ENCODE results near the gene BFAR. TPM values are rescaled to one million over a fixed set of nuclear protein-coding genes. Genes with fewer than 3 reads are reported as not detected.
A peak's percentile ranks its signal among the peaks of the same experiment; 100 is the strongest.
"Not testable (repeated sequence)": the region's sequence is repeated elsewhere in the genome, so short reads cannot be mapped to it uniquely, and the experiment has no call there.

Gene BFAR
- total and polyA plus RNA-seq, 2 donors = 35.9 to 44.4 TPM

GRCh38 chr16:14629919-14630619 is 2.7 kb upstream of the BFAR start, which contains the start of gene PARN:
Gene PARN (minus strand): TSS chr16:14630260. CDS start chr16:14630125, 135 bp downstream.
- peak; percentile 90 to 98 (median 96) for DNase-seq (ENCODE audit: low read depth in 6 of 9, low spot score in 9 of 9)
- Histone ChIP-seq H3K36me3 (ENCODE audit: control insufficient read depth in 2 of 2, insufficient read depth in 2 of 2, low read length in 1 of 2) (peaks cover 2 to 18% of the 10 kb centered on the region in 2 donors), H3K27me3 (ENCODE audit: control insufficient read depth in 2 of 2, insufficient read depth in 1 of 2, low read length in 1 of 2) (no peaks in the 10 kb centered on the region), H3K4me3 (ENCODE audit: low read length in 2 of 2) (peak within 1 kb of the TSS; percentile 72 to 93), H3K9me3 (ENCODE audit: control insufficient read depth in 2 of 2, insufficient read depth in 1 of 2, low read length in 1 of 2) (peaks cover 0 to 5% of the 10 kb centered on the region in 2 donors), H3K27ac (ENCODE audit: low read depth in 1 of 2, low read length in 1 of 2) (peak within 1 kb of the TSS; percentile 94 to 95), H3K4me1 (ENCODE audit: control insufficient read depth in 2 of 2, insufficient read depth in 2 of 2, low read length in 2 of 2) (peaks cover 21 to 29% of the 10 kb centered on the region in 2 donors)
- 1% methylated on average over 51 of the region's 51 CpGs for WGBS

- H3K27me3 ChIP-seq (ENCODE audit: control insufficient read depth in 2 of 2, insufficient read depth in 1 of 2, low read length in 1 of 2); DNase-seq (ENCODE audit: low read depth in 6 of 9, low spot score in 9 of 9); H3K9me3 ChIP-seq (ENCODE audit: control insufficient read depth in 2 of 2, insufficient read depth in 1 of 2, low read length in 1 of 2): not testable (repeated sequence)
- peaks cover 21 to 29% of the 10 kb centered on the region in 2 donors for H3K4me1 ChIP-seq (ENCODE audit: control insufficient read depth in 2 of 2, insufficient read depth in 2 of 2, low read length in 2 of 2)
- peaks cover 0 to 16% of the 10 kb centered on the region in 2 donors for H3K36me3 ChIP-seq (ENCODE audit: control insufficient read depth in 2 of 2, insufficient read depth in 2 of 2, low read length in 1 of 2)
- peak overlapping the region; percentile 4 to 39 for H3K4me3 ChIP-seq (ENCODE audit: low read length in 2 of 2)
- H3K27ac ChIP-seq (ENCODE audit: low read depth in 1 of 2, low read length in 1 of 2) = peak overlapping the region; percentile 88 to 94
- 88% methylated on average over 29 of the region's 29 CpGs for WGBS
These were observed 2.0 kb upstream of the BFAR start for GRCh38 chr16:14630620-14631330.

GRCh38 chr16:14634389-14634725 is 1.6 kb downstream of the BFAR start:
- Histone ChIP-seq H3K27ac (ENCODE audit: low read depth in 1 of 2, low read length in 1 of 2) (no peak overlapping the region), H3K36me3 (ENCODE audit: control insufficient read depth in 2 of 2, insufficient read depth in 2 of 2, low read length in 1 of 2) (peaks cover 3 to 5% of the 10 kb centered on the region in 2 donors), H3K4me3 (ENCODE audit: low read length in 2 of 2) (peak overlapping the region in 1 of 2 donors; percentile 64), H3K27me3 (ENCODE audit: control insufficient read depth in 2 of 2, insufficient read depth in 1 of 2, low read length in 1 of 2) (no peaks in the 10 kb centered on the region), H3K4me1 (ENCODE audit: control insufficient read depth in 2 of 2, insufficient read depth in 2 of 2, low read length in 2 of 2) (peaks cover 17 to 23% of the 10 kb centered on the region in 2 donors), H3K9me3 (ENCODE audit: control insufficient read depth in 2 of 2, insufficient read depth in 1 of 2, low read length in 1 of 2) (peaks cover 0 to 5% of the 10 kb centered on the region in 2 donors)
- no peak for DNase-seq (ENCODE audit: low read depth in 6 of 9, low spot score in 9 of 9)
- WGBS = 87% methylated on average over 7 of the region's 7 CpGs

- peaks cover 0 to 5% of the 10 kb centered on the region in 2 donors for H3K9me3 ChIP-seq (ENCODE audit: control insufficient read depth in 2 of 2, insufficient read depth in 1 of 2, low read length in 1 of 2)
- no peak overlapping the region for H3K27ac ChIP-seq (ENCODE audit: low read depth in 1 of 2, low read length in 1 of 2)
- DNase-seq (ENCODE audit: low read depth in 6 of 9, low spot score in 9 of 9) = no peak
- peaks cover 15 to 17% of the 10 kb centered on the region in 2 donors for H3K4me1 ChIP-seq (ENCODE audit: control insufficient read depth in 2 of 2, insufficient read depth in 2 of 2, low read length in 2 of 2)
- no peak overlapping the region for H3K4me3 ChIP-seq (ENCODE audit: low read length in 2 of 2)
- no peaks in the 10 kb centered on the region for H3K27me3 ChIP-seq (ENCODE audit: control insufficient read depth in 2 of 2, insufficient read depth in 1 of 2, low read length in 1 of 2)
- H3K36me3 ChIP-seq (ENCODE audit: control insufficient read depth in 2 of 2, insufficient read depth in 2 of 2, low read length in 1 of 2) = peaks cover 7 to 10% of the 10 kb centered on the region in 2 donors
- 94% methylated on average over 12 of the region's 12 CpGs for WGBS
These were observed 2.8 kb downstream of the BFAR start for GRCh38 chr16:14635395-14636165.

DNA sequence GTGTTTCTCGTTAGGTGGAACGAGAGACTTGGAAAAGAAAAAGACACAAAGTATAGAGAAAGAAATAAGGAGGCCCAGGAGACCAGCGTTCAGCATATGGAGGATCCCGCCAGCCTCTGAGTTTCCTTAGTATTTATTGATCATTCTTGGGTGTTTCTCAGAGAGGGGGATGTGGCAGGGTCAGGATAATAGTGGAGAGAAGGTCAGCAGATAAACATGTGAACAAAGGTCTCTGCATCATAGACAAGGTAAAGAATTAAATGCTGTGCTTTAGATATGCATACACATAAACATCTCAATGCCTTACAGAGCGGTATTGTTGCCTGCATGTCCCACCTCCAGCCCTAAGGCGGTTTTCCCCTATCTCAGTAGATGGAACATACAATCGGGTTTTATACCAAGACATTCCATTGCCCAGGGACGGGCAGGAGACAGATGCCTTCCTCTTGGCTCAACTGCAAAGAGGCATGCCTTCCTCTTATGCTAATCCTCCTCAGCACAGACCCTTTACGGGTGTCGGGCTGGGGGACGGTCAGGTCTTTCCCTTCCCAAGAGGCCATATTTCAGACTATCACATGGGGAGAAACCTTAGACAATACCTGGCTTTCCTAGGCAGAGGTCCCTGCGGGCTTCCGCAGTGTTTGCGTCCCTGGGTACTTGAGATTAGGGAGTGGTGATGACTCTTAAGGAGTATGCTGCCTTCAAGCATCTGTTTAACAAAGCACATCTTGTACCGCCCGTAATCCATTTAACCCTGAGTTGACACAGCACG is 3.6 kb downstream of the BFAR start:
- not testable (repeated sequence) for H3K27ac ChIP-seq (ENCODE audit: low read depth in 1 of 2, low read length in 1 of 2); H3K27me3 ChIP-seq (ENCODE audit: control insufficient read depth in 2 of 2, insufficient read depth in 1 of 2, low read length in 1 of 2); H3K4me3 ChIP-seq (ENCODE audit: low read length in 2 of 2); DNase-seq (ENCODE audit: low read depth in 6 of 9, low spot score in 9 of 9); H3K9me3 ChIP-seq (ENCODE audit: control insufficient read depth in 2 of 2, insufficient read depth in 1 of 2, low read length in 1 of 2)
- Histone ChIP-seq H3K4me1 (ENCODE audit: control insufficient read depth in 2 of 2, insufficient read depth in 2 of 2, low read length in 2 of 2) (peaks cover 13 to 14% of the 10 kb centered on the region in 2 donors), H3K36me3 (ENCODE audit: control insufficient read depth in 2 of 2, insufficient read depth in 2 of 2, low read length in 1 of 2) (peaks cover 10 to 15% of the 10 kb centered on the region in 2 donors)
- 94% methylated on average over 17 of the region's 17 CpGs for WGBS

DNA sequence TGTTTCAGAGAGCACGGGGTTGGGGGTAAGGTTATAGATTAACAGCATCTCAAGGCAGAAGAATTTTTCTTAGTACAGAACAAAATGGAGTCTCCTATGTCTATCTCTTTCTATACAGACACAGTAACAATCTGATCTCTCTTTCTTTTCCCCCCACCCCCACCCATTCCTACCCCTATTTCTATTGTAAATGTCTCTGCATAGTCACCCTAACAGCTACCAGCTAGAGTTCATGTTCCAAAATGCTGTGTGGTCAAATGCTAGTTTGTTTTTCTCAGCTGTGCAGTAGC is 4.1 kb downstream of the BFAR start:
- DNase-seq (ENCODE audit: low read depth in 6 of 9, low spot score in 9 of 9); H3K27me3 ChIP-seq (ENCODE audit: control insufficient read depth in 2 of 2, insufficient read depth in 1 of 2, low read length in 1 of 2); H3K4me3 ChIP-seq (ENCODE audit: low read length in 2 of 2); H3K27ac ChIP-seq (ENCODE audit: low read depth in 1 of 2, low read length in 1 of 2); H3K9me3 ChIP-seq (ENCODE audit: control insufficient read depth in 2 of 2, insufficient read depth in 1 of 2, low read length in 1 of 2): not testable (repeated sequence)
- peaks cover 11 to 12% of the 10 kb centered on the region in 2 donors for H3K4me1 ChIP-seq (ENCODE audit: control insufficient read depth in 2 of 2, insufficient read depth in 2 of 2, low read length in 2 of 2)
- H3K36me3 ChIP-seq (ENCODE audit: control insufficient read depth in 2 of 2, insufficient read depth in 2 of 2, low read length in 1 of 2) = peaks cover 10 to 18% of the 10 kb centered on the region in 2 donors
- 96% methylated on average over 1 of the region's 1 CpG for WGBS

GRCh38 chr16:14640538-14640937 is 7.8 kb downstream of the BFAR start:
- Histone ChIP-seq H3K4me3 (ENCODE audit: low read length in 2 of 2) (no peak overlapping the region), H3K27ac (ENCODE audit: low read depth in 1 of 2, low read length in 1 of 2) (peak overlapping the region in 1 of 2 donors; percentile 15), H3K27me3 (ENCODE audit: control insufficient read depth in 2 of 2, insufficient read depth in 1 of 2, low read length in 1 of 2) (no peaks in the 10 kb centered on the region), H3K9me3 (ENCODE audit: control insufficient read depth in 2 of 2, insufficient read depth in 1 of 2, low read length in 1 of 2) (no peaks in the 10 kb centered on the region), H3K4me1 (ENCODE audit: control insufficient read depth in 2 of 2, insufficient read depth in 2 of 2, low read length in 2 of 2) (no peaks in the 10 kb centered on the region), H3K36me3 (ENCODE audit: control insufficient read depth in 2 of 2, insufficient read depth in 2 of 2, low read length in 1 of 2) (peaks cover 17 to 32% of the 10 kb centered on the region in 2 donors)
- no peak for DNase-seq (ENCODE audit: low read depth in 6 of 9, low spot score in 9 of 9)
- 90% methylated on average over 10 of the region's 10 CpGs for WGBS

GRCh38 chr16:14641206-14641605 is 8.5 kb downstream of the BFAR start:
- no peak for DNase-seq (ENCODE audit: low read depth in 6 of 9, low spot score in 9 of 9)
- H3K27ac ChIP-seq (ENCODE audit: low read depth in 1 of 2, low read length in 1 of 2) = no peak overlapping the region
- no peaks in the 10 kb centered on the region for H3K27me3 ChIP-seq (ENCODE audit: control insufficient read depth in 2 of 2, insufficient read depth in 1 of 2, low read length in 1 of 2)
- no peaks in the 10 kb centered on the region for H3K9me3 ChIP-seq (ENCODE audit: control insufficient read depth in 2 of 2, insufficient read depth in 1 of 2, low read length in 1 of 2)
- no peak overlapping the region for H3K4me3 ChIP-seq (ENCODE audit: low read length in 2 of 2)
- H3K4me1 ChIP-seq (ENCODE audit: control insufficient read depth in 2 of 2, insufficient read depth in 2 of 2, low read length in 2 of 2) = no peaks in the 10 kb centered on the region
- WGBS = 98% methylated on average over 8 of the region's 8 CpGs
- peaks cover 21 to 37% of the 10 kb centered on the region in 2 donors for H3K36me3 ChIP-seq (ENCODE audit: control insufficient read depth in 2 of 2, insufficient read depth in 2 of 2, low read length in 1 of 2)
